Keratinocyte (primary cell): ENCODE measurements around the gene IFNW1. TPM values are rescaled to one million over a fixed set of nuclear protein-coding genes. Genes with fewer than 3 reads are reported as not detected.
A peak's percentile ranks its signal among the peaks of the same experiment; 100 is the strongest.
"Not testable (repeated sequence)": the region's sequence is repeated elsewhere in the genome, so short reads cannot be mapped to it uniquely, and the experiment has no call there.

Source experiments
- DNase-seq: peaks from one replicate; pipeline ENCODE4 v3.0.0-alpha.2; 2011; ENCODE audit warnings: low read depth, missing footprints, low spot score
- FAIRE-seq: peaks from 2 replicates; lab custom pipeline; 2011; peaks lifted over from hg19 to GRCh38; lab: Jason Lieb, UNC
- H2AFZ ChIP-seq: 2 replicates; pipeline ENCODE4 v1.6.0; 2012; ENCODE audit warnings: low read length, control low read depth, inconsistent platforms; ENCODE audit not compliant: control insufficient read depth
- H3K27ac ChIP-seq: 2 replicates; pipeline ENCODE4 v1.5.1; 2011; ENCODE audit warnings: low read length; ENCODE audit not compliant: control insufficient read depth, insufficient read depth
- H3K27me3 ChIP-seq: 3 replicates; pipeline ENCODE4 v1.6.0; 2011; ENCODE audit warnings: low read length; ENCODE audit not compliant: control insufficient read depth, insufficient read depth; ENCODE audit errors: extremely low read depth
- H3K36me3 ChIP-seq, 2 experiments: 2 replicates in 1 of 2; 3 replicates in 1 of 2; pipeline ENCODE4 v1.5.1; 2011; ENCODE audit warnings: low read length in 2 of 2, mild to moderate bottlenecking in 1 of 2; ENCODE audit not compliant: control insufficient read depth in 2 of 2, insufficient read depth in 2 of 2; ENCODE audit errors: extremely low read depth in 1 of 2
- H3K4me1 ChIP-seq: 3 replicates; pipeline ENCODE4 v1.5.1; 2011; ENCODE audit warnings: low read length; ENCODE audit not compliant: control insufficient read depth, insufficient read depth; ENCODE audit errors: extremely low read depth
- H3K4me2 ChIP-seq: 3 replicates; pipeline ENCODE4 v1.6.0; 2011; ENCODE audit warnings: low read depth, low read length; ENCODE audit not compliant: control insufficient read depth, insufficient read depth; ENCODE audit errors: extremely low read depth
- H3K4me3 ChIP-seq, 3 experiments: fragments of 200-600 bp in 1 of 3; sonication (generic) in 1 of 3; 2 replicates in 2 of 3; 3 replicates in 1 of 3; pipeline ENCODE4 v1.5.1; 2011 to 2016; ENCODE audit warnings: low read length in 3 of 3, mild to moderate bottlenecking in 3 of 3, control low read depth in 2 of 3, inconsistent platforms in 1 of 3, low read depth in 1 of 3, mixed read lengths in 1 of 3, mixed run types in 1 of 3, moderate library complexity in 1 of 3; ENCODE audit not compliant: control insufficient read depth in 2 of 3, insufficient read depth in 2 of 3; ENCODE audit errors: extremely low read depth in 1 of 3
- H3K79me2 ChIP-seq: 2 replicates; pipeline ENCODE4 v1.6.0; 2012; ENCODE audit warnings: low read length; ENCODE audit not compliant: control insufficient read depth, insufficient read depth
- H3K9ac ChIP-seq: 3 replicates; pipeline ENCODE4 v1.6.0; 2011; ENCODE audit warnings: low read length; ENCODE audit not compliant: control insufficient read depth, insufficient read depth; ENCODE audit errors: extremely low read depth
- H3K9me1 ChIP-seq: 3 replicates; pipeline ENCODE4 v1.6.0; 2011; ENCODE audit warnings: low read length; ENCODE audit not compliant: control insufficient read depth, insufficient read depth; ENCODE audit errors: extremely low read depth
- H3K9me3 ChIP-seq: 2 replicates; pipeline ENCODE4 v1.5.1; 2012; ENCODE audit warnings: low read depth, low read length; ENCODE audit not compliant: control insufficient read depth
- H4K20me1 ChIP-seq: 3 replicates; pipeline ENCODE4 v1.6.0; 2011; ENCODE audit warnings: low read length; ENCODE audit not compliant: control insufficient read depth, insufficient read depth; ENCODE audit errors: extremely low read depth
- EZH2 ChIP-seq: IDR thresholded peaks from one replicate; pipeline ENCODE4 v1.6.1; 2012; ENCODE audit warnings: inconsistent platforms, mild to moderate bottlenecking, low read length, moderate library complexity
- dilution Hi-C: fragments of 300-500 bp; cut with MboI; formaldehyde crosslinking; loops from one replicate; pipeline ENCODE4 v1.7.0; 2020; ENCODE audit warnings: low sequenced_read_pairs; ENCODE audit not compliant: extremely low pct_ligation_motif_present
- polyA plus RNA-seq, 5 experiments: library from polyadenylated mRNA; depleted of rRNA in 3 of 5; stranded (reverse) in 3 of 5; stranded (forward) in 1 of 5; unstranded in 1 of 5; fragments of >200 nt; gene quantifications; 1 replicate in 1 of 5; 2 replicates in 3 of 5; 3 replicates in 1 of 5; pipeline versions ENCODE4 v1.2.1 to v1.2.3, GENCODE V29; 2011 to 2012; ENCODE audit warnings: missing spikeins in 2 of 5, low read depth in 1 of 5, low replicate concordance in 1 of 5
- TF ChIP-seq, protein P1 (sequence below), 3 experiments: IDR thresholded peaks in 1 of 3; conservative IDR thresholded peaks in 1 of 3; optimal IDR thresholded peaks in 1 of 3; 2 replicates in 2 of 3; 3 replicates in 1 of 3; pipeline versions ENCODE3 to v1.5.1; 2011; ENCODE audit warnings: low read length in 3 of 3, mild to moderate bottlenecking in 3 of 3, moderate library complexity in 2 of 3, control low read depth in 1 of 3, inconsistent platforms in 1 of 3; ENCODE audit not compliant: insufficient read depth in 2 of 3; ENCODE audit errors: extremely low read depth in 1 of 3

Gene IFNW1
- polyA plus RNA-seq, 1 donor (not counting 4 experiments of a cell fraction or from before 2014, with no cell fraction given): not detected

- TF ChIP-seq, protein P1, sequence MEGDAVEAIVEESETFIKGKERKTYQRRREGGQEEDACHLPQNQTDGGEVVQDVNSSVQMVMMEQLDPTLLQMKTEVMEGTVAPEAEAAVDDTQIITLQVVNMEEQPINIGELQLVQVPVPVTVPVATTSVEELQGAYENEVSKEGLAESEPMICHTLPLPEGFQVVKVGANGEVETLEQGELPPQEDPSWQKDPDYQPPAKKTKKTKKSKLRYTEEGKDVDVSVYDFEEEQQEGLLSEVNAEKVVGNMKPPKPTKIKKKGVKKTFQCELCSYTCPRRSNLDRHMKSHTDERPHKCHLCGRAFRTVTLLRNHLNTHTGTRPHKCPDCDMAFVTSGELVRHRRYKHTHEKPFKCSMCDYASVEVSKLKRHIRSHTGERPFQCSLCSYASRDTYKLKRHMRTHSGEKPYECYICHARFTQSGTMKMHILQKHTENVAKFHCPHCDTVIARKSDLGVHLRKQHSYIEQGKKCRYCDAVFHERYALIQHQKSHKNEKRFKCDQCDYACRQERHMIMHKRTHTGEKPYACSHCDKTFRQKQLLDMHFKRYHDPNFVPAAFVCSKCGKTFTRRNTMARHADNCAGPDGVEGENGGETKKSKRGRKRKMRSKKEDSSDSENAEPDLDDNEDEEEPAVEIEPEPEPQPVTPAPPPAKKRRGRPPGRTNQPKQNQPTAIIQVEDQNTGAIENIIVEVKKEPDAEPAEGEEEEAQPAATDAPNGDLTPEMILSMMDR (optimal IDR thresholded peaks at IDR 0.05 in 1 of 3, IDR thresholded peaks at IDR 0.05 in 1 of 3, conservative IDR thresholded peaks at IDR 0.05 in 1 of 3; ENCODE audit: extremely low read depth in 1 of 3, insufficient read depth in 2 of 3, low read length in 3 of 3): peak; percentile 47 to 55 (median 54)
- H4K20me1 ChIP-seq, H3K4me2 ChIP-seq, H3K9ac ChIP-seq, H2AFZ ChIP-seq, H3K4me3 ChIP-seq, H3K9me3 ChIP-seq, H3K79me2 ChIP-seq, H3K27ac ChIP-seq, dilution Hi-C loops, H3K4me1 ChIP-seq, H3K9me1 ChIP-seq, DNase-seq, H3K36me3 ChIP-seq: not testable (repeated sequence)
- FAIRE-seq: peak; percentile 57
- peaks cover 17% of the 10 kb centered on the region for H3K27me3 ChIP-seq
Observed at GRCh38 chr9:21182810-21183736, 41.4 kb upstream of the IFNW1 start.

DNA sequence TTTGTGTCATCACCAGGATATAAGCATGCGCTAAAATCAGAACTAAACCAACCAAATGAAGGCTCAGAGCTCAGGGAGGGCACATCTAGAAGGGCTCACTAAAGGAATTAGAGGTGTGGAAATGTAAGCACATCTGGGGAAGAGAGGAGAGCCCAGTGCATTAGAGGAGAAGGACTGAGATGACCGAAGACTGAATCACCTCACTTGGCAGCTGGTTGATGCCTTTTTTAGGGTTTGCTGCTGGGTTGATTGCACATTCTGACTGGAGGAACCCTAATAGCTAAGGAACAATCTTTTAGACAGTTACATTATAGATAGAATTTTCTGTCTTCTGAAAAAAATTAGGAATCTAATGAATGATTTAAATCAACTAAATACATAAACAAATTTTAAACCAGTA is 33.0 kb upstream of the IFNW1 start:
- no peak overlapping the region for H3K27ac ChIP-seq
- no peaks in the 10 kb centered on the region for H4K20me1 ChIP-seq
- H3K9me1 ChIP-seq: no peaks in the 10 kb centered on the region
- dilution Hi-C loops: no loop called here
- peaks cover 25% of the 10 kb centered on the region for H3K27me3 ChIP-seq
- H3K9ac ChIP-seq: no peak overlapping the region
- H3K79me2 ChIP-seq: no peaks in the 10 kb centered on the region
- no peaks in the 10 kb centered on the region for H3K36me3 ChIP-seq
- no peak for FAIRE-seq
- no peaks in the 10 kb centered on the region for H3K4me1 ChIP-seq
- DNase-seq: no peak
- no peak for TF ChIP-seq EZH2
- TF ChIP-seq, protein P1 (optimal IDR thresholded peaks at IDR 0.05 in 1 of 3, IDR thresholded peaks at IDR 0.05 in 1 of 3, conservative IDR thresholded peaks at IDR 0.05 in 1 of 3; ENCODE audit: extremely low read depth in 1 of 3, insufficient read depth in 2 of 3, low read length in 3 of 3): no peak
- H3K9me3 ChIP-seq: no peaks in the 10 kb centered on the region
- no peak overlapping the region for H2AFZ ChIP-seq
- no peak overlapping the region for H3K4me2 ChIP-seq
- H3K4me3 ChIP-seq: no peak overlapping the region
